ENCODE results near the gene FOXF2. TPM values are rescaled to one million over a fixed set of nuclear protein-coding genes. Genes with fewer than 3 reads are reported as not detected.

Gene FOXF2
- total and polyA plus RNA-seq, 7 donors, result 3.5 to 37.8 (median 18.2) TPM

DNA sequence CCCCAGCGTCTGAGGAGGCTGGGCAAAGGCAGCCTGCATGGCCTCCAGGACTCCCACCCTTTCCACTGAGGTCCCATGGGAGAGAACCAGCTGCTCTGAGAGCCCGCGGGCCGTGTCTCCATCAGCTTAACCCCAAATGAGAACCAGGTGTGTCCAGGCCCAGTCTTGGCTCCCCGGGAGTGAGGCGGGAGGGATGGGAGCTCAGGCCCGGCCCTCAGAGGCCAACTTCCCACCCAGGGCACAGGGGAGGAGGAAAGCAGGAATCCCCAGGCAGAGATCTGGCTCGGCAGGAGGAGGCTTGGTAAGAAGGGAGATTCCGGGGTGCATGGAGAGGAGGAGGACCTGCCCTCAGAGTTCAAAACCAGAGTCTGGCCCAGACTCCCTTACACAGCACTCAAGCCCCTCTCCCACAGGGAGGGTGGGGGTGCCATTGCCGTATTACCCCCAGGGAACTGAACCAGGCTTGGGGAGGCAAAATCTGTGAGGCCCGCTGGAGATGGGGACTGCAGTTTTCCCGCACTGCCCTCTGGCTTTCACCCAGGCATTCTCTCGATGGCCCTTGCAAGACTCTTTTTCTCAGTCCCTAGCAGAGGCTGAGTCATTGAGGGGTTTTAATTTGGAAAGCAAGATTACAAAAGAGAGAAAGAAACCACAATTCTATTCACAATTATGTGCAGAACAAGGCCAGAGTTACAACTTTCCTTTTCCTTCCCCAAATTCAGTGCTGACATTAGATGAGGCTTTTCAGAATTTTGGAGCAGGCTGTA lies 17.1 kb downstream of the FOXF2 start:
- peaks cover 0 to 8% (median 7%) of the 10 kb centered on the region in 4 donors for H3K4me1 ChIP-seq
- H3K4me3 ChIP-seq, result no peak overlapping the region
- intact Hi-C loops (cut with DNase I), result no loop called here
- 72 to 76% methylated on average over 13 of the region's 13 CpGs for WGBS, 2 donors
- H3K36me3 ChIP-seq, result no peaks in the 10 kb centered on the region
- H3K27ac ChIP-seq, result peak overlapping the region in 1 of 4 donors; percentile 67
- peaks cover 0 to 3% (median 0%) of the 10 kb centered on the region in 4 donors for H3K9me3 ChIP-seq
- peaks cover 0 to 8% (median 0%) of the 10 kb centered on the region in 3 donors for H3K27me3 ChIP-seq
- no peak for DNase-seq
- no peak for TF ChIP-seq POLR2A (IDR thresholded peaks at IDR 0.05)
- TF ChIP-seq, protein P1, sequence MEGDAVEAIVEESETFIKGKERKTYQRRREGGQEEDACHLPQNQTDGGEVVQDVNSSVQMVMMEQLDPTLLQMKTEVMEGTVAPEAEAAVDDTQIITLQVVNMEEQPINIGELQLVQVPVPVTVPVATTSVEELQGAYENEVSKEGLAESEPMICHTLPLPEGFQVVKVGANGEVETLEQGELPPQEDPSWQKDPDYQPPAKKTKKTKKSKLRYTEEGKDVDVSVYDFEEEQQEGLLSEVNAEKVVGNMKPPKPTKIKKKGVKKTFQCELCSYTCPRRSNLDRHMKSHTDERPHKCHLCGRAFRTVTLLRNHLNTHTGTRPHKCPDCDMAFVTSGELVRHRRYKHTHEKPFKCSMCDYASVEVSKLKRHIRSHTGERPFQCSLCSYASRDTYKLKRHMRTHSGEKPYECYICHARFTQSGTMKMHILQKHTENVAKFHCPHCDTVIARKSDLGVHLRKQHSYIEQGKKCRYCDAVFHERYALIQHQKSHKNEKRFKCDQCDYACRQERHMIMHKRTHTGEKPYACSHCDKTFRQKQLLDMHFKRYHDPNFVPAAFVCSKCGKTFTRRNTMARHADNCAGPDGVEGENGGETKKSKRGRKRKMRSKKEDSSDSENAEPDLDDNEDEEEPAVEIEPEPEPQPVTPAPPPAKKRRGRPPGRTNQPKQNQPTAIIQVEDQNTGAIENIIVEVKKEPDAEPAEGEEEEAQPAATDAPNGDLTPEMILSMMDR (IDR thresholded peaks at IDR 0.05), result no peak
- no peak for TF ChIP-seq POLR2AphosphoS5 (IDR thresholded peaks at IDR 0.05)
- TF ChIP-seq EP300 (IDR thresholded peaks at IDR 0.05), result no peak

DNA sequence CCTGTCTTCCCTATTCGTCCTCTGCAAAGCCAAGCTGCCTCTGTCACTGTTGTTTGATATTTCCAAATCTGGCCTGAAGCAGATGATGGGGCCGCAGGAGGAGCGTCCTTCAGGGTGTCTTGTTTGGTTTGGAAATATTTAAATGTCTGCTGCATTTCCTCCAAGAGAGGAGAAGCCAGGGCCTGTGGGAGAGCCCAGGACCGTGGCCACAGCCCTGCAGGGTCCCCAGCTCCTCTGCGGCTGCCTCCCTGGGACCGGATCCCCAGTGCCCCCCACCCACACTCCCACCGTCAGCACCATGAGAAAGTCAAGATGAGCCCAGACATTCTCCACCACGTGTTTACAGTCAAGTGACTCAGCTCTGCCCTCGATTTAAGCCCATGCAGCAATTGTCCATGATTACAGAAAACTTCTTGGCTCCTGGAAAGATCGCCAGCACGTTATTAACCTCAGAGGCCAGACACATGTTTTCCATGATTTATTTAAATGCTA lies 18.2 kb downstream of the FOXF2 start:
- H3K4me1 ChIP-seq, result peaks cover 0 to 8% (median 7%) of the 10 kb centered on the region in 4 donors
- H3K36me3 ChIP-seq, result no peaks in the 10 kb centered on the region
- H3K27ac ChIP-seq, result peak overlapping the region in 2 of 4 donors; percentile 11 to 67
- H3K4me3 ChIP-seq, result no peak overlapping the region
- peaks cover 0 to 3% (median 0%) of the 10 kb centered on the region in 4 donors for H3K9me3 ChIP-seq
- DNase-seq, result no peak
- 49 to 55% methylated on average over 11 of the region's 11 CpGs for WGBS, 2 donors
- TF ChIP-seq, protein P1 (IDR thresholded peaks at IDR 0.05), result no peak
- TF ChIP-seq EP300 (IDR thresholded peaks at IDR 0.05), result no peak
- TF ChIP-seq POLR2AphosphoS5 (IDR thresholded peaks at IDR 0.05), result no peak
- TF ChIP-seq POLR2A (IDR thresholded peaks at IDR 0.05), result no peak
- intact Hi-C loops (cut with DNase I), result no loop called here
- peaks cover 0 to 8% (median 0%) of the 10 kb centered on the region in 3 donors for H3K27me3 ChIP-seq

DNA sequence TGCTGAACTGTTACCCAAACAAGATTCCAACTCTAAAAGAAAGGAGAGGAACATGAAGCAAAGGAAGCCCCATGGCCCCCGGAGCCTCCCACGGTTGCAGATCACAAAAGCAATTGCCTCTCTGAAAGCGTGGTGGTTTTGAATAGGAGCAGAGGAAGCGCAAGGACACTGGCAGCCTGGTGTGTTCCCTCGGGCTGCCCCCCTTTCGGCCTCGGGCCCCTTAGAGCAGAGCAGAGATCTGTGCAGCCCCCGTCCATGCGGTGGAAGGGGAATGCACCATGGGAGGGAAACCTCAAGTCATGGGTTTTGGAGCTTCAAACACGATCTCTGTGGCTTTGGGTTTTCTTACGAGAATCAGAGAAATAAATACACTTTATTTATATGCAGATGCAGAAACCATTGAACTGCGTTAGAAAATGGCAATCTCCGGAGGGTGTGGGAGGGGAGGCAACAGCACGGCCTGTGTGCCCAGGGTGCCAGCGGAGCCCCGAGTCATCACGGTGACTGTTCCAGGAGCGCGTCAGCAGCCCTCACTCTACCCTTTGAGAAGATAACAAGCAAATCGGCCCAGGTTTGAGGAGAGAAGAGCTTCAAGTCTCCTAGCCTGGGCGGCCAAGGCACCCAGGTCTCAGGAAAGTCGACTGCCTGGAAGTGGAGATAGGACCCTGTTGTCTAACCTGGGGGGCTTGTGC lies 20.5 kb downstream of the FOXF2 start:
- TF ChIP-seq, protein P1 (IDR thresholded peaks at IDR 0.05), result no peak
- no peak for TF ChIP-seq EP300 (IDR thresholded peaks at IDR 0.05)
- no peak for TF ChIP-seq POLR2AphosphoS5 (IDR thresholded peaks at IDR 0.05)
- no peak for TF ChIP-seq POLR2A (IDR thresholded peaks at IDR 0.05)
- H3K9me3 ChIP-seq, result no peaks in the 10 kb centered on the region
- intact Hi-C loops (cut with DNase I), result no loop called here
- H3K4me3 ChIP-seq, result no peak overlapping the region
- WGBS, 2 donors, result 59 to 81% methylated on average over 22 of the region's 22 CpGs
- no peak overlapping the region for H3K27ac ChIP-seq
- peaks cover 0 to 8% (median 0%) of the 10 kb centered on the region in 3 donors for H3K27me3 ChIP-seq
- no peak for DNase-seq
- H3K36me3 ChIP-seq, result no peaks in the 10 kb centered on the region
- H3K4me1 ChIP-seq, result peaks cover 0 to 8% (median 7%) of the 10 kb centered on the region in 4 donors

DNA sequence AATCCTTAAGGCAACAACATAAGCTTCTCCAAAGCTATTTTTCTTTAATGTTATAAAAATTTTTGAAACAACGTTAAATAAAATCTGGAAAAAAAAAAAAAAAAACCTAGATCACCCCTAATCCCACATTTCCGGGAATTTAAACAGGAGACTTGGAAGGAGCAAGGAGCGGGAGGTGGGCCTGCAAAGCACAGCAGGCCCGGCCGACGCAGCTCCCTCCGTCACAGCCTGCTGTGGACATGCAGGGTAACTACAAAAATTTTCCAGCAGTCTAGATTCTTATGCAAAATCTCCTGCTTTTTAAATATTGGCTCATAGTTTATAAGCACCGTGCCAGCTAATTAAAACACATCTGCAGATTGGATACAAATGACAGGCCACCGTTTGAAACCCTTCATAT lies 23.5 kb downstream of the FOXF2 start:
- no peaks in the 10 kb centered on the region for H3K9me3 ChIP-seq
- H3K27me3 ChIP-seq, result peaks cover 0 to 8% (median 0%) of the 10 kb centered on the region in 3 donors
- no peak overlapping the region for H3K4me3 ChIP-seq
- WGBS, 2 donors, result 74 to 75% methylated on average over 9 of the region's 9 CpGs
- intact Hi-C loops (cut with DNase I), result no loop called here
- peak overlapping the region in 1 of 4 donors; percentile 32 for H3K27ac ChIP-seq
- H3K36me3 ChIP-seq, result no peaks in the 10 kb centered on the region
- peaks cover 0 to 2% (median 0%) of the 10 kb centered on the region in 4 donors for H3K4me1 ChIP-seq
- no peak for DNase-seq
- TF ChIP-seq, protein P1 (IDR thresholded peaks at IDR 0.05), result no peak
- TF ChIP-seq EP300 (IDR thresholded peaks at IDR 0.05) (no peak), POLR2AphosphoS5 (IDR thresholded peaks at IDR 0.05) (no peak), POLR2A (IDR thresholded peaks at IDR 0.05) (no peak)
